Mammary epithelial cell (primary cell): Measurements from ENCODE around the gene TWIST2.

Source experiments
- CTCF ChIP-seq, 2 donors: IDR thresholded peaks in 1 of 2; conservative IDR thresholded peaks in 1 of 2; 2 replicates each; pipeline ENCODE4 v1.5.1; 2011 to 2012; ENCODE audit warnings: inconsistent platforms in 2 of 2, low read length in 2 of 2, mild to moderate bottlenecking in 2 of 2, control low read depth in 1 of 2, low read depth in 1 of 2; ENCODE audit not compliant: insufficient read depth in 1 of 2; ENCODE audit errors: extremely low read depth in 1 of 2
- EZH2 ChIP-seq: IDR thresholded peaks from 2 replicates; pipeline ENCODE4 v1.6.1; 2012; ENCODE audit warnings: low read length, inconsistent platforms, borderline replicate concordance

DNA sequence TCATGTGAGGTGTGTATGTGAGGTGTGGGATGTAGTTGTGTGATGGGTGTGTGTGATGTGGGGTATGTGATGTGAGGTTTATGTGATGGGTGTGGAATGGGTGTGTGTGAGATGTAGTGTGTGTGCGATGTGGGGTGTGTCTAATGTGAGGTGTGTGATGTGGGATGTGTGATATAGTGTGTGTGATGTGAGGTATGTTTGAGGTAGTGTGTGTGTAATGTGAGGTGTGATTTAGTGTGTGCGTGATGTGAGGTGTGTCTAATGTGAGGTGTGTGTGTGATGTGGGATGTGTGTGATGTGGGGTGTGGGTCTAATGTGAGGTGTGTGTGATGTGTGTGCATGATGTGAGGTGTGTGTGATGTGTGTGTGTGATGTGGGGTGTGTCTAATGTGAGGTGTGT, 55.3 kb downstream of the TWIST2 start:
- TF ChIP-seq CTCF (conservative IDR thresholded peaks at IDR 0.05 in 1 of 2, IDR thresholded peaks at IDR 0.05 in 1 of 2; ENCODE audit: extremely low read depth in 1 of 2, insufficient read depth in 1 of 2, low read depth in 1 of 2, low read length in 2 of 2) (no peak), EZH2 (no peak)
